GM12872 (cell line): ENCODE data around the gene CLSTN2.

Source experiments
- TF ChIP-seq, protein P1 (sequence below): IDR thresholded peaks from 3 replicates; pipeline ENCODE4 v1.5.1; 2011; ENCODE audit warnings: low read depth, mild to moderate bottlenecking, low read length, moderate library complexity; ENCODE audit not compliant: insufficient read depth

CLSTN2 gene

DNA sequence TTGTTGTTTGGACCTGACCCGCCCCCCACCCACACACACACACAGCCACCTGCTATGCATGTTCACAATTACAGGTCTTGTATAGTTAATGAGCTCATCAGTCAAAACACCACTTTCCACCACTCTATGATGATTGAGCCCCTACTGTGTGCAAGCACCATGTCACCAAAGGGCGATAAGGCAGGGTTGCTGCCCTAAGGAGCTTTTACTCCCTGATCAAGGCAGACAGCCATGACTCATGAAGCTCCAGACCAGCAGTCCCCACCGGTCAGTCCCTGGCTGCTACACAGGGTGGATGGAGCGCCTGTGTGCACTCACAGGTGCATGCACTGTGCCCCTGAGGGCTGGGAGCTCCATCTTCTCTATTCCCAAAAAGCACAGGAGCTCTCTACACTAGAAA is 270.6 kb downstream of the CLSTN2 start:
- TF ChIP-seq, protein P1, sequence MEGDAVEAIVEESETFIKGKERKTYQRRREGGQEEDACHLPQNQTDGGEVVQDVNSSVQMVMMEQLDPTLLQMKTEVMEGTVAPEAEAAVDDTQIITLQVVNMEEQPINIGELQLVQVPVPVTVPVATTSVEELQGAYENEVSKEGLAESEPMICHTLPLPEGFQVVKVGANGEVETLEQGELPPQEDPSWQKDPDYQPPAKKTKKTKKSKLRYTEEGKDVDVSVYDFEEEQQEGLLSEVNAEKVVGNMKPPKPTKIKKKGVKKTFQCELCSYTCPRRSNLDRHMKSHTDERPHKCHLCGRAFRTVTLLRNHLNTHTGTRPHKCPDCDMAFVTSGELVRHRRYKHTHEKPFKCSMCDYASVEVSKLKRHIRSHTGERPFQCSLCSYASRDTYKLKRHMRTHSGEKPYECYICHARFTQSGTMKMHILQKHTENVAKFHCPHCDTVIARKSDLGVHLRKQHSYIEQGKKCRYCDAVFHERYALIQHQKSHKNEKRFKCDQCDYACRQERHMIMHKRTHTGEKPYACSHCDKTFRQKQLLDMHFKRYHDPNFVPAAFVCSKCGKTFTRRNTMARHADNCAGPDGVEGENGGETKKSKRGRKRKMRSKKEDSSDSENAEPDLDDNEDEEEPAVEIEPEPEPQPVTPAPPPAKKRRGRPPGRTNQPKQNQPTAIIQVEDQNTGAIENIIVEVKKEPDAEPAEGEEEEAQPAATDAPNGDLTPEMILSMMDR = no peak

DNA sequence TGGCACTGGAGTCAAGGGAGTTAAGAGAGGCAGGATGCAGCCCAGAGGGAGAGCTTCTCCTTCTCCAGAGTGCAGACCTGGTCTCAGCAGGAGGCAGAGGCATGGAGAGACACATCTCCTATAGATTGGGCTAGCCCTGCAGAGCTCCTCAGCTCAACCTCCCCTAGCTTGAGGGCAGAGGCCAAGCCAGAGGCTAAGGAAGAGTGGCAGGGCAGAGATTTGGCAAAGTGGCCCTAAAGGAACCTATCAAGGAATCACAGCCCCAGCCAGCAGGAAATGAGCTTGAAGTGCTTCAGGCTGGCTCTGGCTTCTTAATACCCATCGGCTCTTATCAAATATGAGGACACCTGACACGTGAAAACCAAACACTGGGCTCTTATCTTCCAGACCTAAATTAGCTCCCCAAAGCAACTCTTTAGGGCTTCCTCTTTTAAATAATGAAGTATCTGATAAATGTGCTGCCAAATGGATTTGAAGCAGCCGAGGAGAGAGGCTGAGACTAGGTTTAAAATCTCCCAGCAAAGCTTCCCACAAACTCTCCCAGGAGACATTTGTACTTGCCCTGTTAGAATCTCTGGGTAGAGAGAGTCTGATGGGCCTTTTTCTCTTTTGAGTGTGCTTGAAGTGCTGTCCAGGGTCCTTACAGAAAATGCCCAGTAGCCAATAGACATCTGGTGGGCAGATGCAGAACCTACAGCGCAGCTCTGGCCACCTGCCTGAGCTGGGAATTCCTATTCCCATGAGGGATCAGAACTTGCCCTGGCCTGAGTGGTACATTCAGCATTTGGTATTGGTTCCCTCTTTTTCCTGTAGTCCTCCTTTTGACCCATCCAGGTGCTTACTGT is 271.4 kb downstream of the CLSTN2 start:
- TF ChIP-seq, protein P1 = no peak

DNA sequence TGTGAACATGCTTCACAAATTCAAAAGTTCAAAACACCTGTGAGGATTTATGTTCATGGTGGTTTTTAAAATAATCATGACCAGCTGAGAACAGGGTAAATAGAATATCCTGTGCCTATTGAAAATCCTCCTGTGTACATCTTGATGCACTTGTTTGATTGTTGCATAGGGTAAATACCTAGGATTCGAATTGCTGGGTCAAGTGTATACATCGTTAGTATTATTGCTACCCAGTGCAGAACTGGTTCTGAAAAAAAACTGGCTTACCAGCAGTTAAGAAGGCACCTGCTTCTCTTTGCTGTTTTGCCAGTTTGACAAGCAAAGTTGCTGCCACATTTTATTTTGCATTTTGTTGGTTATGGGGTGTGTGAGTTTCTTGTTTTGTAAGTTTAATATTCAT is 272.6 kb downstream of the CLSTN2 start:
- TF ChIP-seq, protein P1 = no peak

DNA sequence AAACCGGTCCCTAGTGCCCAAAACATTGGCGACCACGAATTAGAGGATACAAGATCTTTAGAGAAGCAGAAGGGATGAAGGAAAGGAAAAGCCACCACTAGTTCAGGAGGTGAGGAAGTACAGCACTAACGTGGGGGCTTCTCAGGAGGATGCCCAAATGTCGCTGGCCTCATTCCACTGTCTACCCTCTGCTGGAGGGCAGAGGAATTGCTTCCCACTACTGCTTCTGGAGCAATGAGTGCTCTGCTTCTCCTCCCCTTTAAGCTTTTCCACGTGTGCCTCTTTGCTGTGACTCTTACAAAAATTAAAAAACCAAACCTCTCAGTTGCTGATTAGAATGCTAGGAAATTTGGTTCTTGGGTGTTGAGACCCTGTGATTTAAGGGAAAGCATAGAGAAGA is 281.3 kb downstream of the CLSTN2 start:
- TF ChIP-seq, protein P1 = peak; percentile 90

DNA sequence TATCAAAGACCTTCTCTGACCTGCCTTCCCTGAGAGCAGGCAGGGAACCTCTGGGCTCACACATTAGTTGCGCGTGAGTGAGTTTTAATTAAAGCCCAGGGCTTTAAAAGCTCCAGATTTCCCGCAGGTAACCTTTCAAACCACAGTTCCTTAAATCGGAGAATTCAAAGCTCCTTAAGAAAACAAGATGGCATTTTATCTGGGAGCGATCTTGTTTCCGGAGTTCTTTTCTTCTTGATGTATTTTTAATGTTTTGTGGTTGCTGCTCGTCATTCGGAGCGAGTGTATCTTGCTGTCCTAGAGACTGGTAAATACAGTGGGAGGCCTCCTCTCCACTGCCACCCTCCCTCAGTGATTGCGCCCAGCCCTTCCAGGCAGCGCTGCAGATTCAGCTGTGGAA is 284.3 kb downstream of the CLSTN2 start:
- TF ChIP-seq, protein P1 = no peak

DNA sequence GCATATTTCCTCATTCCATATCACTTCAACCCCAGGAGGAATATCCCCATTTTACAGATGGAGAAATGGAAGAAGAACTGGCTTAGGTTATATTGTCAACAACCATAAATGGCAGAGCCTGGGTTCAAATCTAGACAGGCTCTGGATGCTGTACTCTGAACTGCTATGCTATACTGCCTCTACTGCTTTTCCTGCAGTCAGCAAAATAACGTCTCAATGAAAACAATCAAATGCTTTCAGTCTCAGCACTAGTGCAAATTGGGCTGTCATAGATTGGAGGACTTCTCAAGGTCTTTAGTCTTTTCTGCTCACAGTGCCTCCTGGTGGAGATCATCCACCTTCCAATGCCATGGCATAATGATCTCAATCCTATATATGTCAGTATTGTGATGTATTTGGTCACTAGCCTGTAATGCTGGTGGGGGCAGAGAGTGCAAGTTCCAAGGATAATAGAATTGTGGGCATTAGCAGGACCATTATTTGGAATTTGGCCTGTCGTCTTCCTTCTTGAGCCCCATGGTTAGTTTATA is 285.0 kb downstream of the CLSTN2 start:
- TF ChIP-seq, protein P1 = peak; percentile 50; the same call in 2 of the 3 replicates

DNA sequence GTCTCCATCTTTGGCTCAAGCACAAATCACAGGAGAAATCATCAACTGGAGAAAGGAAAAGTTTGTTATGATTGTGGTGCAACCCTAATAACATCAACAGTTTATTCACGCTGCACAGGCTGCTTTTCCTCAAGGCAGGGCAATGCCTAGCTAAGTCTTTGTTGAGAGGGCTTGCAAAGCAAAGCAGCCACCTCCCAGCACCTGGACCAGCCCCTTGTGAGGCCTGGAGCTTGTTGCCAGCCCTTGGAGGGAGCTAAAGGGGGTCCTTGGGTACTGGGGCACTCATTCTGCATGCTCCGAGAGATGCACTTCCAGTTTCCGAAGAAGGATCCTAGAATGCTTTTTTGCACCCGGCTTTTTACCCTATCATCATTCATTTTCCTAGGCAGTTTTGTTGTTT is 288.2 kb downstream of the CLSTN2 start:
- TF ChIP-seq, protein P1 = no peak
